Measurements from ENCODE around the gene SERPINI1. TPM values are rescaled to one million over a fixed set of nuclear protein-coding genes. Genes with fewer than 3 reads are reported as not detected.

Gene SERPINI1
- total and polyA plus RNA-seq, 7 donors, result 0.60 to 6.6 (median 3.1) TPM

- intact Hi-C loops (cut with DNase I), result no loop called here
- no peak overlapping the region for H3K4me3 ChIP-seq
- no peak overlapping the region for H3K27ac ChIP-seq
- peaks cover 0 to 31% (median 14%) of the 10 kb centered on the region in 4 donors for H3K4me1 ChIP-seq
- WGBS, 2 donors, result 76 to 77% methylated on average over 3 of the region's 3 CpGs
- peaks cover 0 to 12% (median 9%) of the 10 kb centered on the region in 4 donors for H3K36me3 ChIP-seq
- no peaks in the 10 kb centered on the region for H3K27me3 ChIP-seq
- H3K9me3 ChIP-seq, result no peaks in the 10 kb centered on the region
- DNase-seq, result no peak
- TF ChIP-seq EP300 (IDR thresholded peaks at IDR 0.05) (no peak), POLR2AphosphoS5 (IDR thresholded peaks at IDR 0.05) (no peak), CTCF (IDR thresholded peaks at IDR 0.05) (no peak), POLR2A (IDR thresholded peaks at IDR 0.05) (no peak)
These were observed 11.6 kb upstream of the SERPINI1 start for GRCh38 chr3:167723872-167724271.

- DNase-seq, result no peak
- H3K36me3 ChIP-seq, result no peaks in the 10 kb centered on the region
- no peak overlapping the region for H3K4me3 ChIP-seq
- intact Hi-C loops (cut with DNase I), result no loop called here
- peaks cover 0 to 43% (median 26%) of the 10 kb centered on the region in 4 donors for H3K4me1 ChIP-seq
- WGBS, 2 donors, result 73 to 81% methylated on average over 3 of the region's 3 CpGs
- peak overlapping the region in 1 of 4 donors; percentile 47 for H3K27ac ChIP-seq
- H3K9me3 ChIP-seq, result no peaks in the 10 kb centered on the region
- H3K27me3 ChIP-seq, result no peaks in the 10 kb centered on the region
- TF ChIP-seq POLR2AphosphoS5 (IDR thresholded peaks at IDR 0.05) (no peak), CTCF (IDR thresholded peaks at IDR 0.05) (no peak), EP300 (IDR thresholded peaks at IDR 0.05) (no peak), POLR2A (IDR thresholded peaks at IDR 0.05) (no peak)
These were observed 7.3 kb upstream of the SERPINI1 start for GRCh38 chr3:167728176-167728575.

GRCh38 chr3:167728632-167729323, 6.7 kb upstream of the SERPINI1 start:
- Histone ChIP-seq H3K36me3 (no peaks in the 10 kb centered on the region), H3K27me3 (no peaks in the 10 kb centered on the region), H3K4me1 (peaks cover 0 to 46% (median 30%) of the 10 kb centered on the region in 4 donors), H3K27ac (peak overlapping the region in 1 of 4 donors; percentile 47), H3K9me3 (no peaks in the 10 kb centered on the region), H3K4me3 (no peak overlapping the region)
- intact Hi-C loops (cut with DNase I), result no loop called here
- DNase-seq, result no peak
- WGBS, 2 donors, result 64 to 84% methylated on average over 3 of the region's 3 CpGs
- TF ChIP-seq POLR2AphosphoS5 (IDR thresholded peaks at IDR 0.05), result no peak
- no peak for TF ChIP-seq EP300 (IDR thresholded peaks at IDR 0.05)
- no peak for TF ChIP-seq POLR2A (IDR thresholded peaks at IDR 0.05)
- no peak for TF ChIP-seq CTCF (IDR thresholded peaks at IDR 0.05)

GRCh38 chr3:167729591-167729990, 5.9 kb upstream of the SERPINI1 start:
- H3K4me3 ChIP-seq, result no peak overlapping the region
- H3K9me3 ChIP-seq, result no peaks in the 10 kb centered on the region
- intact Hi-C loops (cut with DNase I), result no loop called here
- no peak overlapping the region for H3K27ac ChIP-seq
- 90 to 92% methylated on average over 2 of the region's 2 CpGs for WGBS, 2 donors
- no peak for DNase-seq
- H3K27me3 ChIP-seq, result no peaks in the 10 kb centered on the region
- TF ChIP-seq EP300 (IDR thresholded peaks at IDR 0.05), result no peak
- TF ChIP-seq POLR2A (IDR thresholded peaks at IDR 0.05), result no peak
- no peak for TF ChIP-seq CTCF (IDR thresholded peaks at IDR 0.05)
- TF ChIP-seq POLR2AphosphoS5 (IDR thresholded peaks at IDR 0.05), result no peak
- no peaks in the 10 kb centered on the region for H3K36me3 ChIP-seq
- H3K4me1 ChIP-seq, result peaks cover 0 to 51% (median 33%) of the 10 kb centered on the region in 4 donors
